ENCODE data around the gene PARN. TPM values are rescaled to one million over a fixed set of nuclear protein-coding genes. Genes with fewer than 3 reads are reported as not detected.

Gene PARN
- total and polyA plus RNA-seq, 2 experiments from 2014 or later = 35.0 to 35.4 TPM

GRCh38 chr16:14672403-14672971, 42.4 kb upstream of the PARN start:
- Histone ChIP-seq H4K20me1 (ENCODE audit: insufficient read depth) (no peaks in the 10 kb centered on the region), H3F3A (ENCODE audit: insufficient read depth) (no peaks in the 10 kb centered on the region), H3K9me3 (ENCODE audit: low read depth) (no peaks in the 10 kb centered on the region), H3K9me2 (ENCODE audit: insufficient read depth) (no peaks in the 10 kb centered on the region), H3K27ac (no peak overlapping the region), H3K4me2 (ENCODE audit: unreplicated experiment) (no peak overlapping the region), H3K4me3 (no peak overlapping the region), H2AFZ (no peak overlapping the region), H3K9ac (no peak overlapping the region), H3K27me3 (replicated peaks; ENCODE audit: insufficient read depth) (no peaks in the 10 kb centered on the region), H3K36me3 (ENCODE audit: low read depth) (no peaks in the 10 kb centered on the region), H3K79me2 (ENCODE audit: insufficient read depth) (no peaks in the 10 kb centered on the region), H3K4me1 (ENCODE audit: insufficient read depth) (no peaks in the 10 kb centered on the region)
- 63 to 64% methylated on average over 7 of the region's 7 CpGs for WGBS, 2 experiments (ENCODE audit: low coverage in 1 of 2, low lambda C conversion rate in 2 of 2, missing lambda C conversion rate in 2 of 2)
- DNase-seq = no peak
- in situ Hi-C loops (cut with MboI) = no loop called here
- TF ChIP-seq EZH2phosphoT487 (IDR thresholded peaks at IDR 0.05; ENCODE audit: insufficient read depth, low read depth) (no peak), EZH2 (IDR thresholded peaks at IDR 0.05; ENCODE audit: insufficient read depth, poor library complexity, severe bottlenecking) (no peak)

GRCh38 chr16:14669776-14670175, 39.7 kb upstream of the PARN start:
- no peak overlapping the region for H2AFZ ChIP-seq
- H3F3A ChIP-seq (ENCODE audit: insufficient read depth) = 0 out of 2 replicates have a peak, but pooled peaks cover under 1% of the 10 kb centered on the region
- no peaks in the 10 kb centered on the region for H4K20me1 ChIP-seq (ENCODE audit: insufficient read depth)
- DNase-seq = no peak
- H3K4me1 ChIP-seq (ENCODE audit: insufficient read depth) = no peaks in the 10 kb centered on the region
- 89 to 92% methylated on average over 4 of the region's 4 CpGs for WGBS, 2 experiments (ENCODE audit: low coverage in 1 of 2, low lambda C conversion rate in 2 of 2, missing lambda C conversion rate in 2 of 2)
- H3K36me3 ChIP-seq (ENCODE audit: low read depth) = peaks cover 18% of the 10 kb centered on the region; the same call in 1 of the 2 replicates
- no peak overlapping the region for H3K27ac ChIP-seq
- H3K4me2 ChIP-seq (ENCODE audit: unreplicated experiment) = no peak overlapping the region
- no peaks in the 10 kb centered on the region for H3K9me3 ChIP-seq (ENCODE audit: low read depth)
- no peaks in the 10 kb centered on the region for H3K27me3 ChIP-seq (replicated peaks; ENCODE audit: insufficient read depth)
- H3K79me2 ChIP-seq (ENCODE audit: insufficient read depth) = no peaks in the 10 kb centered on the region
- TF ChIP-seq EZH2phosphoT487 (IDR thresholded peaks at IDR 0.05; ENCODE audit: insufficient read depth, low read depth) = no peak
- no peak for TF ChIP-seq EZH2 (IDR thresholded peaks at IDR 0.05; ENCODE audit: insufficient read depth, poor library complexity, severe bottlenecking)
- in situ Hi-C loops (cut with MboI) = no loop called here
- no peak overlapping the region for H3K4me3 ChIP-seq
- no peaks in the 10 kb centered on the region for H3K9me2 ChIP-seq (ENCODE audit: insufficient read depth)
- H3K9ac ChIP-seq = no peak overlapping the region

GRCh38 chr16:14668556-14669223, 38.6 kb upstream of the PARN start:
- H4K20me1 ChIP-seq (ENCODE audit: insufficient read depth) = no peaks in the 10 kb centered on the region
- 0 out of 2 replicates have a peak, but pooled peaks cover 5% of the 10 kb centered on the region for H3F3A ChIP-seq (ENCODE audit: insufficient read depth)
- H3K79me2 ChIP-seq (ENCODE audit: insufficient read depth) = no peaks in the 10 kb centered on the region
- H3K27me3 ChIP-seq (replicated peaks; ENCODE audit: insufficient read depth) = no peaks in the 10 kb centered on the region
- no peaks in the 10 kb centered on the region for H3K4me1 ChIP-seq (ENCODE audit: insufficient read depth)
- H2AFZ ChIP-seq = no peak overlapping the region
- 86 to 93% methylated on average over 7 of the region's 7 CpGs for WGBS, 2 experiments (ENCODE audit: low coverage in 1 of 2, low lambda C conversion rate in 2 of 2, missing lambda C conversion rate in 2 of 2)
- no peak for DNase-seq
- no peak overlapping the region for H3K9ac ChIP-seq
- in situ Hi-C loops (cut with MboI) = no loop called here
- H3K4me2 ChIP-seq (ENCODE audit: unreplicated experiment) = no peak overlapping the region
- H3K9me2 ChIP-seq (ENCODE audit: insufficient read depth) = no peaks in the 10 kb centered on the region
- no peaks in the 10 kb centered on the region for H3K9me3 ChIP-seq (ENCODE audit: low read depth)
- peaks cover 29% of the 10 kb centered on the region for H3K36me3 ChIP-seq (ENCODE audit: low read depth)
- TF ChIP-seq EZH2phosphoT487 (IDR thresholded peaks at IDR 0.05; ENCODE audit: insufficient read depth, low read depth) (no peak), EZH2 (IDR thresholded peaks at IDR 0.05; ENCODE audit: insufficient read depth, poor library complexity, severe bottlenecking) (no peak)
- no peak overlapping the region for H3K4me3 ChIP-seq
- no peak overlapping the region for H3K27ac ChIP-seq

GRCh38 chr16:14667347-14668266, 37.5 kb upstream of the PARN start:
- Histone ChIP-seq H3F3A (ENCODE audit: insufficient read depth) (0 out of 2 replicates have a peak, but pooled peaks cover 5% of the 10 kb centered on the region), H3K4me2 (ENCODE audit: unreplicated experiment) (no peak overlapping the region), H3K79me2 (ENCODE audit: insufficient read depth) (no peaks in the 10 kb centered on the region), H3K27ac (no peak overlapping the region), H3K9me2 (ENCODE audit: insufficient read depth) (no peaks in the 10 kb centered on the region), H2AFZ (no peak overlapping the region), H3K4me3 (no peak overlapping the region), H4K20me1 (ENCODE audit: insufficient read depth) (no peaks in the 10 kb centered on the region), H3K4me1 (ENCODE audit: insufficient read depth) (no peaks in the 10 kb centered on the region), H3K9me3 (ENCODE audit: low read depth) (no peaks in the 10 kb centered on the region), H3K36me3 (ENCODE audit: low read depth) (peaks cover 37% of the 10 kb centered on the region), H3K9ac (no peak overlapping the region), H3K27me3 (replicated peaks; ENCODE audit: insufficient read depth) (no peaks in the 10 kb centered on the region)
- in situ Hi-C loops (cut with MboI) = no loop called here
- WGBS, 2 experiments (ENCODE audit: low coverage in 1 of 2, low lambda C conversion rate in 2 of 2, missing lambda C conversion rate in 2 of 2) = 92 to 96% methylated on average over 16 of the region's 16 CpGs
- no peak for TF ChIP-seq EZH2phosphoT487 (IDR thresholded peaks at IDR 0.05; ENCODE audit: insufficient read depth, low read depth)
- TF ChIP-seq EZH2 (IDR thresholded peaks at IDR 0.05; ENCODE audit: insufficient read depth, poor library complexity, severe bottlenecking) = no peak
- DNase-seq = no peak
